Measurements from ENCODE around the gene LRP11. TPM values are rescaled to one million over a fixed set of nuclear protein-coding genes. Genes with fewer than 3 reads are reported as not detected.
"Not testable (repeated sequence)": the region's sequence is repeated elsewhere in the genome, so short reads cannot be mapped to it uniquely, and the experiment has no call there.

Gene LRP11
- total RNA-seq, 2 experiments from 2014 or later: 6.5 to 7.4 TPM

DNA sequence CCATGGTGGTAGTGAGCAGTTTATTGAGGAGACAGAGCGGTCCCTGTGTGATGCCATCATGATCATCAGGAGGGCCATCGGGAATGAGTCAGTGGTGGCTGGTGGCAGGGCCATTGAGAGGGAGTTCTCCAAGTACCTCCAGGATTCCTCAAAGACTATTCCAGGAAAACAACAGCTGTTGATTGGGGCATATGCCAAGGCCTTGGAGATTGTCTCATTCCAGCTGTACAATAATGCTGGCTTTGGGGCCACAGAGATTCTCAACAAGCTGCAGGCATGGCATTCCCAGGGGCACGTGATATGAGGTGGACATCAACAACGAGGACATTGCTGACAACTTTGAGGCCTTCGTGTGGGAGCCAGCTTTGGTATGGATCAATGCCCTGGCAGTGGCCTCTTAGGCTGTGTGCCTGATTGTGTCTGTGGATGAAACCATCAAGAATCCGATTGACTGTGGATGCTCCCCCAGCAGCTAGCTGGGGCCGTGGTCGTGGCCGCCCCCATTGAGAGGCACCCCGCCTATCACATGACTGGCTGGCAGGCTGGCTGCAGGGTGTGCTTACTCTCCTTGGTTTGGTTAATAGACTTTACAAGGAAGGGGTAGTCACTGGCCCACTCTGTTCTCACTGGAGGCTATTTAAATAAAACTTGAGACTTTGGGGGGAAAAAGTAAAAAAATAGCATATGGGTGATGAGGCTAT is 17.1 kb upstream of the LRP11 start:
- Mint-ChIP-seq H3K36me3 (ENCODE audit: low read depth) (no peaks in the 10 kb centered on the region), H3K9me3 (no peaks in the 10 kb centered on the region), H3K4me3 (no peak overlapping the region), H3K27me3 (peaks cover 43% of the 10 kb centered on the region), H3K27ac (no peak overlapping the region), H3K4me1 (no peaks in the 10 kb centered on the region)
- no peak for DNase-seq
- ChIA-PET CTCF (interaction anchor here (1.6 kb wide), 1 partner anchor 13 kb away, joined by 5 read pairs; no protein-coding TSS in a partner anchor), POLR2A (no interaction called here)

DNA sequence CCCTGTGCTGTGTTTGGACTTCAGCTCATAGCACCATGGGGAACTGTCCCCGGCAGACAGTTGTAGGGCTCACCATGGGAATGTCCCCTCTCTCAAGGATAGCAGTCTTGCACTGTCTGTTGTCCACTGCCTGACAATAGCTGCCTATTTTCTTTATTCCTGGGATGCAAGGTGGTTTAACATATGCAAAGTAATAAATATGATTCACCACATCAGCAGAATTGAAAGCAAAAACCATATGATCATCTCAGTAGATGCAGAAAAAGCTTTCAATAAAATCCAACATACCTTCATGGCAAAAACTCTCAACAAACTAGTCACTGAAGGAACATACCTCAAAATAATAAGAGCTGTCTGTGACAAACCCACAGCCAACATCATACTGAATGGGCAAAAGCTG is 13.5 kb upstream of the LRP11 start:
- POLR2A ChIA-PET: no interaction called here
- H3K27ac Mint-ChIP-seq: no peak overlapping the region
- no peak overlapping the region for H3K4me3 Mint-ChIP-seq
- no peaks in the 10 kb centered on the region for H3K9me3 Mint-ChIP-seq
- no peaks in the 10 kb centered on the region for H3K4me1 Mint-ChIP-seq
- H3K36me3 Mint-ChIP-seq (ENCODE audit: low read depth): no peaks in the 10 kb centered on the region
- CTCF ChIA-PET: interaction anchor here (0.5 to 1.0 kb wide), 2 partner anchors 14 to 55 kb away, joined by 3 read pairs; no protein-coding TSS in a partner anchor
- H3K27me3 Mint-ChIP-seq: peaks cover 45% of the 10 kb centered on the region
- DNase-seq: no peak

DNA sequence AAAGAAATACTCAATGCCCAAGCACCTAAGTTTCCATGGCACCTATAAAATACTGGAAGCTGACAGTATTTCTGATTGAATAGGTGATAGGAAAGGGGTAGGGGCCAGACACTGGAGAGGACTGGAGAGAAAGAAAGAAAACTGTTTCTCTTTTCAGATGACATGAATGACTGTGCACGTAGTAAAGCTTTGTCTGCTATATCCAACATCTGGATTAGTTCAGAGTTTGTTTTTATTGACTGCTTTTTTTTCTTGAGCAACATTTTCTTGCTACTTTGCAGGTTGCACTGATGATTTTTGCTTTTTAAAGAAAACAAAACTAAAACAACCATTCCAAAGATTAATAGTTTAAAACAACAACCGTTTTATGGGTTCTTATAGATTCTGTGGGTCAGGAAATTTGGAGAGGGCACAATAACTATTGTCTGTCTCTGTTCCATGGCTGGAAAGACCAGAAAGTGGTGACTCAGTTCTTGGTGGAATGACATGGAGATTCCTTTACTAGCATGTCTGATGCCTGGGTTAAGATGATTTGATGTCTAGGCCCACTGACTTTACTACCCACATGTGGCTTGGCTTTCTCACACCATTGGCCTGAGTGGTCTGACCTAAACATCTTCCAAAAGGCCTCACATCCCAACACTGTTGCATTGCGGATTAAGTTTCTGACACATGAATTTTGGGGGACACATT is 12.2 kb upstream of the LRP11 start:
- Mint-ChIP-seq H3K4me3 (no peak overlapping the region), H3K4me1 (no peaks in the 10 kb centered on the region), H3K27ac (no peak overlapping the region), H3K27me3 (peaks cover 46% of the 10 kb centered on the region), H3K9me3 (peaks cover 2% of the 10 kb centered on the region), H3K36me3 (ENCODE audit: low read depth) (no peaks in the 10 kb centered on the region)
- POLR2A ChIA-PET: no interaction called here
- DNase-seq: no peak
- CTCF ChIA-PET: interaction anchor here (1.0 kb wide), 1 partner anchor 13 kb away, joined by 3 read pairs; no protein-coding TSS in a partner anchor

DNA sequence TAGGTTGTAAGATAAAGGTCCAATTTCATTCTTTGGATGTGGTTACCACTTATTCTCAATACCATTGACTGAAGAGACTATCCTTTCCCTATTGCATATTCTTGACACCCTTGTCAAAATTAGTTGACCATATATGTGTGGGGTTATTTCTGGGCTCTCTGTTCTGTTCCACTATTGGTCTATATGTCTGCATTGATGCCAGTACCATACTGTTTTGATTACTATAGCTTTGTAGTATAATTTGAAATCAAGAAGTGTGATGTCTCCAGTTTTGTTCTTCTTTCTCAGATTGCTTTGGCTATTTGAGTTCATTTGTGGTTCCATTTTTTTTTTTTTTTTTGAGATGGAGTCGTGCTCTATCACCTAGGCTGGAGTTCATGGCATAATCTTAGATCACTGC is 8.1 kb upstream of the LRP11 start:
- Mint-ChIP-seq H3K27me3 (peaks cover 39% of the 10 kb centered on the region), H3K9me3 (peaks cover 2% of the 10 kb centered on the region), H3K4me1 (peaks cover under 1% of the 10 kb centered on the region), H3K36me3 (ENCODE audit: low read depth) (no peaks in the 10 kb centered on the region), H3K4me3 (no peak overlapping the region), H3K27ac (no peak overlapping the region)
- no peak for DNase-seq
- CTCF ChIA-PET: interaction anchor here (1.2 kb wide), 1 partner anchor 10 kb away, joined by 3 read pairs; no protein-coding TSS in a partner anchor
- POLR2A ChIA-PET: no interaction called here

DNA sequence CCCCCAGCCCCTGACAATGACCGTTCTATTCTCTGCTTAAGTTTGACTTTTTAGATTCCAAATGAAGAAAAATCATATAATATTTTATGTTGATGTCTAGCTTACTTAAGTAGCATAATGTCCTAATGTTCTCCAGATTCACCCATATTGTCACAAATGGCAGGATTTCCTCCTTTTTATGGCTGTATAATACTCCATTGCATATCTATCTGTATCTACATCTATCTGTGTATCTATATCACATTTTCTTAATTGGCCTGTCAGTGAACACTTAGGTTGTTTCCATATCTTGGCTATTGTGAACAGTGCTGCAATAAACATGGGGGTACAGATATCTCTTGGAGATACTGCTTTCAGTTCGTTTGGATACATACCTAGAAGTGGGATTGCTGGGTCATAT is 7.0 kb upstream of the LRP11 start:
- ChIA-PET POLR2A (no interaction called here), CTCF (interaction anchor here (1.1 kb wide), 1 partner anchor 30 kb away, joined by 3 read pairs; no protein-coding TSS in a partner anchor)
- peaks cover 32% of the 10 kb centered on the region for H3K27me3 Mint-ChIP-seq
- no peak overlapping the region for H3K4me3 Mint-ChIP-seq
- H3K9me3 Mint-ChIP-seq: peaks cover 2% of the 10 kb centered on the region
- no peak overlapping the region for H3K27ac Mint-ChIP-seq
- no peaks in the 10 kb centered on the region for H3K36me3 Mint-ChIP-seq (ENCODE audit: low read depth)
- peaks cover 2% of the 10 kb centered on the region for H3K4me1 Mint-ChIP-seq
- no peak for DNase-seq

DNA sequence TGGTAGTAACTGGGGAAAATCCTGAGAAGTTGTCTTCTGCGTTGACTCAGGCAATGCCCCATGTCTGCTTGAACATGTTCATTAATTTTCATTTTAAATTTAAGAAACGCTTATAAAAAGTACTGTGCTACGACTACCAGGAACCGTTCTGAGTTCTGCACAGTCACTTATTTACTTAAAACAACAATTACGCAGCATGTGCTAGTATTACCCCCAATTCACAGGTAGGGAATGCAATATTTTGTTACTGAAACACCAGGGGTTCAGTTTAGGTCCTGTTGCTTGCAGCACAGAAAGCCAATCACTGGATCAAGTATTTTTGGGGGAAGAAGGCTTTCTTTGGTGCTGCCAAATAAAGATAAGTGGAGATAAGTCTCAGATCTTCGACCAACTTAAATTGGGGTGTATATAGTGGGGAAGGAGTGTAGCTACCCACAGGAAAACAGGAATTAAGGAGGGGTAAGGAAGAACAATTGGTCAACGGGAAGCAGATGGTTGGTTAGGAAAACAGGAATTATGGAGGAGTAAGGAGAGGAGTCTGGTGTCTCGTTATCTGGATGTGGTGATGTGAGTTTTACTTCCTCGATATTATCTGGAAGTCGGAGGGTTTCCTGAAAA is 5.2 kb upstream of the LRP11 start:
- Mint-ChIP-seq H3K27me3 (peaks cover 35% of the 10 kb centered on the region), H3K4me3 (no peak overlapping the region), H3K9me3 (peaks cover 2% of the 10 kb centered on the region), H3K4me1 (peaks cover 9% of the 10 kb centered on the region), H3K36me3 (ENCODE audit: low read depth) (no peaks in the 10 kb centered on the region), H3K27ac (no peak overlapping the region)
- no peak for DNase-seq
- CTCF ChIA-PET: no interaction called here
- POLR2A ChIA-PET: no interaction called here

DNA sequence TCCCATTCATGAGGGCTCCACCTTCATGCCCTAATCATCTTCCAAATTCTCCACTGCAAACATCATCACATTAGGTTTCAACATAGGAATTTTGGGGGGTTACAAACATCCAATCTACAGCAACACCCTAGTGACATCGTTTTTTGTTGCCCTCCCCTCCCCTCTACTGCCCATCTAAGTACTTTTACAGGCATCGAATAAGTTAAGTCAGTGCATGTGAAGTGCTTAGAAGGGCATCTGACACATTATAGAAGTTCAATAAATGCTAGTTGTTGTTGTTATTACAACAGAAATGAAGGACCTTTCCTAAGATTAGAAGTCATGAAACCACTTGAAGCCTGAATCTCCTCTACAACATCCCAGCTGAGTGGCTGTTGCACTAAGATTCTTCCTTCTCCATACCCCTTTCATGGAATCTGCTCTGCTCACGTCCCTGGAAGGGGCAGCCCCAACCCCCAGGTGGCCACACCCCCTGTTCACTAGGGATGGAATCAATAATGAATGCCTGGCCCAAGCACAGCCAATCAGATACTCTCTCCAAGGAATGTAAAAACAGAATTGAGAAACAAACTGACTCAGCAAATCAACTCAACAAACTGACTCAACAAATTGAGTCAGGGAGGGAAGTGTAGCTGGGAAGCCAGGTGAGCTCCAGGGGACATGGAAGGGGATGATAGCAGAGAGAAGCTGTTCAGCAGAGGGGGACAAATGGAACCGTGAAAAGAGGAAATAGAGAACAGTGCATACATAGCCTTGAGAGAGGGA is 3.9 kb upstream of the LRP11 start:
- Mint-ChIP-seq H3K4me1 (peaks cover 10% of the 10 kb centered on the region), H3K9me3 (peaks cover 2% of the 10 kb centered on the region)

DNA sequence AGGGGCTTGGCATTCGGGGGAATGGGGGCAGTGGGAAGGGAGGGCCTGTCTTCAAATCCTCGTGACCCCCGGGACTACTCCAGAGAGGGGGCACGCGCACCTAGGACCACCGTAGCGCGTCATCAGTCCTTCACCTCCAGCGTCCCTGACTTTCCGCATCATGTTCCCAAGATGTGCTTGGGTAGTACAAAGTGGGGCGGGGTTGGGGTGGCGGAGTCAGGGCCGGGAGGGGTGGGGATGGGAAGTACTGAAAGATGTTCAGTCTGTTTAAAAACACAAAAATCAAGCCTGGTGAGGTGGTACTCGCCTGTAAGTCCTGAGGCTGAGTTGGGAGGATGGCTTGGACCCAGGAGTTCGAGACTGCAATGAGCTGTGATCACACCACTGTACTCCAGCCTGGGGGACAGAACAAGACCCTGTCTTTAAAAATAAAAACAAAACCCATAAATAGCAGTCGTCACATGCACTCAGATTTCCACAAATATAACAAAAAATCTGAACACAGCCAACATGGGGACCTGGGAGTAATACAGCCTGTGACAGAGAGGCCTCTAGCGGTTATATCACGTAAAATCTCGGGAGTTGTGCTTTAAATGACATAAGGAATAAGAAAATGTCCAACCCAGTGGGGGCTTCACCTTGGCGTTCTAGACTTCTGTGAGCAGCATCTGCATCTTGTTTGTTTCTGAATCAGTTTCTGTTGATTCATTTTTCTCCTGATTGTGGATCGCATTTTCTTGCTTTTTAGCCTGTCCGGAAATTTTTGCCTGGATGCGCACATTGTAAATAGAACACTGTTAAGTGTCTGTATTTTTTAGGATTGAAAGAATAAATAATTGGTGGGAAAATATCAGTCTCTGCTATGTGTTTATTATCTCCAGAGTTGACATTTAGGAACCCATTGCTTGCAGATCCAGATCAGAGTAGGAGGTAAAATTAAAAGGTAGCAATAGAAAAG is 698 bp upstream of the LRP11 start:
- ChIA-PET POLR2A (no interaction called here), CTCF (interaction anchor here (1.0 to 1.1 kb wide), 2 partner anchors 24 to 31 kb away, joined by 3 read pairs; no protein-coding TSS in a partner anchor)
- peak overlapping the region; percentile 59 for H3K4me3 Mint-ChIP-seq
- peak overlapping the region; percentile 39 for H3K27ac Mint-ChIP-seq
- DNase-seq: peak; percentile 48
- H3K9me3 Mint-ChIP-seq: no peaks in the 10 kb centered on the region
- H3K27me3 Mint-ChIP-seq: peaks cover 27% of the 10 kb centered on the region
- H3K4me1 Mint-ChIP-seq: peaks cover 24% of the 10 kb centered on the region
- H3K36me3 Mint-ChIP-seq (ENCODE audit: low read depth): no peaks in the 10 kb centered on the region

More for the DNA sequence above, 3.9 kb upstream of the LRP11 start:
- ChIA-PET CTCF (interaction anchor here (0.5 to 1.2 kb wide), 2 partner anchors 13 to 115 kb away, joined by 3 to 5 read pairs; no protein-coding TSS in a partner anchor), POLR2A (interaction anchor here (0.6 kb wide), 1 partner anchor 12 kb away, joined by 5 read pairs; no protein-coding TSS in a partner anchor)
- DNase-seq: no peak
- peaks cover 27% of the 10 kb centered on the region for H3K27me3 Mint-ChIP-seq
- no peaks in the 10 kb centered on the region for H3K36me3 Mint-ChIP-seq (ENCODE audit: low read depth)
- no peak overlapping the region for H3K4me3 Mint-ChIP-seq
- no peak overlapping the region for H3K27ac Mint-ChIP-seq

DNA sequence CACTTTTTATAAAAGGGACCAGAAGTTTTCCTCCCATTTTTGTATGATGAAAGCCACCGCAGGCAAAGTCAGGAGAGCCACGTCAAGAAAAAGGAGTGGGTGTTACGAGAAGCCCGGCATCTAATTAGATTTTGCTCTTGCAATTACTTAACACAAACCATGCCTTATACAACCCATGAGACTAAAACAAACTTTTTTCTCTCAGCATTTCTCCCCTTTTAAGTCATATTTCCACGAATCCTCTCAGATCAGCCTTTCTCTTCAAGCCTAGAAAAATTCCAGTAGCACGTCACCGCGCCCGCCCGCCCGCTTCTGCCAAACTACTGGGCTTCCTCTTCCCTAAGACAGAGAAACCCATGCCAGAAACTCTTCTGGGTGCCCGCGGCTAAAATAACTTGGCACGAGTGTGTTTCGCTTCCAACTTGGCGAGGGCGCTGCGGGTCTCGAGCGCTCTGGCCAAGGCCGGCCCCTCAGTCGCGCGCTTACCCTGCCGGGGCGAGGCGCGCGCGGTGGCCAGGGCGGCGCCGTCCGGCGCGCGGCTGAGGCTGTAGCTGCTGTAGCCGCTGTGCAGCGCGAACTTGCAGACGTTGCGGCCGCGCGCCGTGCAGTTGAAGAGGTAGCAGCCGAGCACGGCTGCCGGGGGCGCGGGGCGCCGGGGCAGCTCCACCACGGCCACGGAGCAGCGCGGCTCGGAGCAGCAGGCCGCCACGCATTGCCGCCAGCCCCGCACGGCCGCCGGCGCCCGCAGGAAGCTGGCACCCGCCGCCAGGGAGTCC is 1.0 kb downstream of the LRP11 start:
- no peaks in the 10 kb centered on the region for H3K9me3 Mint-ChIP-seq
- peaks cover 21% of the 10 kb centered on the region for H3K27me3 Mint-ChIP-seq
- peak; percentile 33 for DNase-seq
- ChIA-PET POLR2A (no interaction called here), CTCF (interaction anchor here (0.7 to 1.7 kb wide), 6 partner anchors 12 to 153 kb away, joined by 3 to 4 read pairs (median 3); no protein-coding TSS in a partner anchor)
- H3K36me3 Mint-ChIP-seq (ENCODE audit: low read depth): no peaks in the 10 kb centered on the region
- H3K27ac Mint-ChIP-seq: peak overlapping the region; percentile 77
- H3K4me3 Mint-ChIP-seq: peak overlapping the region; percentile 82
- H3K4me1 Mint-ChIP-seq: peaks cover 24% of the 10 kb centered on the region

DNA sequence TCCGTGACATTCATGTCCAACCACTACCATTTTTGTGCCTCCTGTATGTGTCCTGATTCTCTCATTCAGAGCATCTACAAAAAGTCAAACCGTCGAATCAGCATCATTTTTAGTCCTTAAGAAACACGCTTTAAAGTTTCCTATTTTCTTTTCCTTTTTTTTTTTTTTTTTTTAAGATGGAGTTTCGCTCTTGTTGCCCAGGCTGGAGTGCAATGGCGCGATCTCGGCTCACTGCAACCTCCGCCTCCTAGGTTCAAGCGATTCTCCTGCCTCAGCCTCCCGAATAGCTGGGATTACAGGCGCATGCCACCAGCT is 1.8 kb downstream of the LRP11 start:
- DNase-seq; H3K36me3 Mint-ChIP-seq (ENCODE audit: low read depth); H3K27ac Mint-ChIP-seq; POLR2A ChIA-PET; H3K9me3 Mint-ChIP-seq: not testable (repeated sequence)
- CTCF ChIA-PET: interaction anchor here (0.7 to 1.7 kb wide), 3 partner anchors 27 to 154 kb away, joined by 3 to 4 read pairs (median 3); no protein-coding TSS in a partner anchor
- peaks cover 24% of the 10 kb centered on the region for H3K4me1 Mint-ChIP-seq
- peaks cover 21% of the 10 kb centered on the region for H3K27me3 Mint-ChIP-seq
- peak overlapping the region; percentile 82 for H3K4me3 Mint-ChIP-seq

Measured in activated CD4-positive, alpha-beta T cell treated with anti-CD3 and anti-CD28 coated beads, Interleukin-2, amount 10 ng/mL, durations not matched to agents 7 days and 5 days (primary cell).